DND-41 (cell line): ENCODE results near the gene KLHL2.
A peak's percentile ranks its signal among the peaks of the same experiment; 100 is the strongest.

Experiments
- ATAC-seq: fragments of 200-7000 bp; cut with Tn5 transposase; 3 replicates; pipeline ENCODE4 v1.9.1; 2021; ENCODE audit warnings: low read depth; ENCODE audit not compliant: insufficient read depth
- DNase-seq: peaks from one replicate; pipeline ENCODE4 v3.0.0-alpha.2; 2020
- H2AFZ ChIP-seq: 2 replicates; pipeline ENCODE4 v1.6.0; 2012; ENCODE audit warnings: low read depth, low read length
- H3K27ac ChIP-seq: 2 replicates; pipeline ENCODE4 v1.5.1; 2012; ENCODE audit warnings: low read length, inconsistent platforms
- H3K27me3 ChIP-seq: fragments of 200-600 bp; sonication (generic); 2 replicates; pipeline ENCODE4 v1.6.0; 2012; ENCODE audit warnings: low read length, mild to moderate bottlenecking, inconsistent platforms; ENCODE audit not compliant: insufficient read depth, poor library complexity
- H3K36me3 ChIP-seq: 2 replicates; pipeline ENCODE4 v1.5.1; 2012; ENCODE audit warnings: low read length, inconsistent platforms; ENCODE audit not compliant: insufficient read depth
- H3K4me1 ChIP-seq: 2 replicates; pipeline ENCODE4 v1.5.1; 2012; ENCODE audit warnings: mild to moderate bottlenecking, low read length; ENCODE audit not compliant: insufficient read depth
- H3K4me2 ChIP-seq: 2 replicates; pipeline ENCODE4 v1.6.0; 2012; ENCODE audit warnings: mild to moderate bottlenecking, moderate library complexity, low read length, inconsistent platforms; ENCODE audit not compliant: insufficient read depth
- H3K4me3 ChIP-seq, 2 experiments: fragments of 200-600 bp in 1 of 2; shearing (Covaris generic) in 1 of 2; 2 replicates each; pipeline ENCODE4 v1.5.1; 2012 to 2016; ENCODE audit warnings: inconsistent platforms in 2 of 2, low read length in 2 of 2, mild to moderate bottlenecking in 2 of 2, low read depth in 1 of 2, moderate library complexity in 1 of 2
- H3K79me2 ChIP-seq: 2 replicates; pipeline ENCODE4 v1.6.0; 2012; ENCODE audit warnings: low read length, inconsistent platforms; ENCODE audit not compliant: insufficient read depth
- H3K9ac ChIP-seq: 2 replicates; pipeline ENCODE4 v1.6.0; 2012; ENCODE audit warnings: low read depth, mild to moderate bottlenecking, inconsistent platforms, low read length, moderate library complexity
- H3K9me3 ChIP-seq: 2 replicates; pipeline ENCODE4 v1.5.1; 2012; ENCODE audit warnings: low read length, moderate library complexity, mild to moderate bottlenecking, inconsistent platforms; ENCODE audit not compliant: insufficient read depth, severe bottlenecking
- H4K20me1 ChIP-seq: 2 replicates; pipeline ENCODE4 v1.6.0; 2012; ENCODE audit warnings: low read length; ENCODE audit not compliant: insufficient read depth
- EZH2 ChIP-seq: IDR thresholded peaks from 3 replicates; pipeline ENCODE4 v1.6.1; 2012; ENCODE audit warnings: borderline replicate concordance, low read depth, mild to moderate bottlenecking, moderate library complexity, low read length, inconsistent platforms; ENCODE audit not compliant: severe bottlenecking
- TF ChIP-seq, protein P1 (sequence below): IDR thresholded peaks from 2 replicates; pipeline ENCODE4 v1.5.1; 2012; ENCODE audit warnings: borderline replicate concordance, low read length, moderate library complexity, mild to moderate bottlenecking; ENCODE audit not compliant: poor library complexity, severe bottlenecking; ENCODE audit errors: extremely low read depth

Gene KLHL2

DNA sequence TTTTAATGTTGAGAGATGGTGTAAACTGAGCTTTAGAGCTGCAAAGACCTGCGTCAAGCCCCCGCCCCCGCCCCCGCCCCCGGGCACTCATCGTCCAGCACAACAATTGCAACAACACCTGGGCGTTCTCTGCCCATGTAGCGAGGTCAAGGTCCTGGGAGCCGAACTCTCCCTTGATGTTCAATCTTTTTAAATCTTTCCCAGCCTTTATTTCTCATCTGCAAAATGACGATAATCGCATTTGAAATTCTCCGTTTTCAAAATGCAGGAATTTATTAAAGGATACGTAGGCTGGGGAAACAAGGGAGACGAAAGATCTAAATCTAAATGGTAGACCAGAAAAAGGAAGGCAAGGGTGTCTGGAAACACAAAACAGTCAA, 119.5 kb downstream of the KLHL2 start:
- TF ChIP-seq, protein P1, sequence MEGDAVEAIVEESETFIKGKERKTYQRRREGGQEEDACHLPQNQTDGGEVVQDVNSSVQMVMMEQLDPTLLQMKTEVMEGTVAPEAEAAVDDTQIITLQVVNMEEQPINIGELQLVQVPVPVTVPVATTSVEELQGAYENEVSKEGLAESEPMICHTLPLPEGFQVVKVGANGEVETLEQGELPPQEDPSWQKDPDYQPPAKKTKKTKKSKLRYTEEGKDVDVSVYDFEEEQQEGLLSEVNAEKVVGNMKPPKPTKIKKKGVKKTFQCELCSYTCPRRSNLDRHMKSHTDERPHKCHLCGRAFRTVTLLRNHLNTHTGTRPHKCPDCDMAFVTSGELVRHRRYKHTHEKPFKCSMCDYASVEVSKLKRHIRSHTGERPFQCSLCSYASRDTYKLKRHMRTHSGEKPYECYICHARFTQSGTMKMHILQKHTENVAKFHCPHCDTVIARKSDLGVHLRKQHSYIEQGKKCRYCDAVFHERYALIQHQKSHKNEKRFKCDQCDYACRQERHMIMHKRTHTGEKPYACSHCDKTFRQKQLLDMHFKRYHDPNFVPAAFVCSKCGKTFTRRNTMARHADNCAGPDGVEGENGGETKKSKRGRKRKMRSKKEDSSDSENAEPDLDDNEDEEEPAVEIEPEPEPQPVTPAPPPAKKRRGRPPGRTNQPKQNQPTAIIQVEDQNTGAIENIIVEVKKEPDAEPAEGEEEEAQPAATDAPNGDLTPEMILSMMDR, result no peak
- TF ChIP-seq EZH2, result no peak
- Histone ChIP-seq H2AFZ (peak overlapping the region; percentile 86), H3K79me2 (peaks cover 53% of the 10 kb centered on the region), H3K9me3 (no peaks in the 10 kb centered on the region), H3K4me1 (peaks cover 46% of the 10 kb centered on the region), H3K4me2 (peak overlapping the region; percentile 67), H3K36me3 (peaks cover 23% of the 10 kb centered on the region), H3K9ac (peak overlapping the region; percentile 68), H3K4me3 (peak overlapping the region; percentile 81 to 83), H4K20me1 (peaks cover 36% of the 10 kb centered on the region), H3K27me3 (no peaks in the 10 kb centered on the region), H3K27ac (peak overlapping the region; percentile 91)
- ATAC-seq (no peak; the same call in 2 of the 3 replicates), DNase-seq (peak; percentile 30)

DNA sequence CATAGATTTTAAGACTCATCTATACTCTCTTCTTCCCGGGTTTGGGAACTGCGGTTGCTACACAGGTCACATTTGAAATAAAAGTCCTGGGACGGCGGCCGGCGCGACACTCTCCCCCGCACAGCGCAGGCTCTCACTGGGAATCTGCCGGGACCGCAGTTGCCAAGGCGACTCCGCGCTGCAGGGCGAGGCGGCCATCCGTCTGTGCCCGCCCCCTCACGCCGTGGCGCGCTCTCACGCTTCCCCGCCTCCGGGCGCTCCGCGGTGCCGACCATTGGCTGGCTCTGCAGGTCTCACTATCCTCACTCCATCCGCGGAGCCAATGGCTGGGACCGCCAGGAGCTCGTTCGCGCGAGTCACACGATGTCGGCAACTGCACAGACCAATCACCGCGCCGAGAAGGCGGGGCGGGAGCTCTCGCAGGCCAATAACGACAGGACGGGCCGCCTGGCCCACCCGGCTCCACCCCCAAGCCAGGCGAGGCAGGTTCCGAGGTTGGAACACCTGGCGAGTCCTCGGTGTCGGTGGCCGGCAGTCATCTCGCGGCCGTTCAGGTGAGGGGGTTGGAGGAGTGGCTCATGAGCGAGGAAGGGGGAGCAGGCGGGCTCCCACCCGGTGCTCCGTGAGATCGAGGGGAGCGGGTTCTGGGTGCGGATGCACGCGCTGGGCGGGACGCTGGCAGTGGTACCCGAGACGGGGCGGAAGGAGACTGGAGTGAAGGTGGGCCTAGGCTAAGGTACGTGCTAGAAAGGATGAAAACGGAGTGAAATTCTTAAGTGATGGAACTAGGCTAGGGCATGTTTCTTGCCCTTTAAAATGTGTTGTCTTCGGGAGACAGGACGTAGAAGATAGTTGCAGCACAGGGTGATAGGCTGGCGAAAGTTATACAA, 120.1 kb downstream of the KLHL2 start, which contains the start of gene MSMO1:
Gene MSMO1 (plus strand): TSS at position 459 of the 890 bp plus-strand sequence. CDS start 5,702 bp downstream, outside the sequence.
- peak within 1 kb of the TSS; percentile 83 for H3K4me2 ChIP-seq
- ATAC-seq (peak; percentile 96), DNase-seq (peak; percentile 99)
- no peak for TF ChIP-seq EZH2
- TF ChIP-seq, protein P1, result no peak
- H3K4me3 ChIP-seq, result peak within 1 kb of the TSS; percentile 81 to 83
- H3K27me3 ChIP-seq, result no peaks in the 10 kb centered on the region
- no peaks in the 10 kb centered on the region for H3K9me3 ChIP-seq
- peak within 1 kb of the TSS; percentile 91 for H3K27ac ChIP-seq
- peaks cover 42% of the 10 kb centered on the region for H4K20me1 ChIP-seq
- peaks cover 59% of the 10 kb centered on the region for H3K79me2 ChIP-seq
- peak within 1 kb of the TSS; percentile 86 for H2AFZ ChIP-seq
- H3K9ac ChIP-seq, result peak within 1 kb of the TSS; percentile 68
- peaks cover 30% of the 10 kb centered on the region for H3K36me3 ChIP-seq
- H3K4me1 ChIP-seq, result peaks cover 52% of the 10 kb centered on the region

DNA sequence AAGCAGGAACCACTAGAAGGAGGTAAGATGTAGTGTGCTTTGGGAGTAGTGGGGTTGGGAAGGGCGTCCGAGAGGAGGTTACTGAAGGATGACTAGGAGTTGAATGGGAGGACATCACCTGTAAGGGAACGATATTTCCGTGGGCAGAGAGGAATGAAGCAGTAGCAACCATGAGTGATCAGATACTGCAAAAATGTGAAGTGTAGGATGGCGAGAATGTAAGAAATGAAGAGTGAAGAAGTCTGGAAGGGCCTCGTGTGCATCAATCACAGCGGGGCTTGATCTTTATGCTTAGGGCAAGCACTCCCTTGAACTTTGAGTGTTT, 120.7 kb downstream of the KLHL2 start:
- peaks cover 65% of the 10 kb centered on the region for H3K79me2 ChIP-seq
- no peak for ATAC-seq
- DNase-seq, result no peak
- peaks cover 58% of the 10 kb centered on the region for H3K4me1 ChIP-seq
- H3K27ac ChIP-seq, result peak overlapping the region; percentile 81
- H3K27me3 ChIP-seq, result no peaks in the 10 kb centered on the region
- no peaks in the 10 kb centered on the region for H3K9me3 ChIP-seq
- H4K20me1 ChIP-seq, result peaks cover 47% of the 10 kb centered on the region
- peak overlapping the region; percentile 66 for H3K9ac ChIP-seq
- peaks cover 35% of the 10 kb centered on the region for H3K36me3 ChIP-seq
- H3K4me3 ChIP-seq, result peak overlapping the region; percentile 44 to 81
- peak overlapping the region; percentile 72 for H2AFZ ChIP-seq
- H3K4me2 ChIP-seq, result peak overlapping the region; percentile 83
- TF ChIP-seq EZH2, result no peak
- TF ChIP-seq, protein P1, result no peak
